Motor neuron (in vitro differentiated cells): ENCODE measurements around the gene SLC7A1. TPM values are rescaled to one million over a fixed set of nuclear protein-coding genes. Genes with fewer than 3 reads are reported as not detected.
"Not testable (repeated sequence)": the region's sequence is repeated elsewhere in the genome, so short reads cannot be mapped to it uniquely, and the experiment has no call there.

ENCODE experiments used
- ATAC-seq, 8 experiments: fragments of 200-7000 bp; cut with Tn5 transposase; replicated peaks in 6 of 8; 2 replicates each; pipeline ENCODE4 v1.8.0; 2021; ENCODE audit warnings: mild to moderate bottlenecking in 8 of 8, moderate library complexity in 8 of 8
- H3K27ac ChIP-seq, 2 donors: fragments of 250-450 bp; sonication (Bioruptor Pico); 2 replicates each; pipeline ENCODE4 v1.9.0; 2021; ENCODE audit warnings: antibody characterized with exemption in 2 of 2, mild to moderate bottlenecking in 2 of 2, moderate library complexity in 1 of 2
- H3K4me1 ChIP-seq, 2 donors: fragments of 250-450 bp; sonication (Bioruptor Pico); replicated peaks in 1 of 2; 2 replicates each; pipeline ENCODE4 v1.6.1; 2021; ENCODE audit warnings: antibody characterized with exemption in 2 of 2, mild to moderate bottlenecking in 2 of 2, moderate library complexity in 1 of 2
- H3K4me3 ChIP-seq, 5 donors: fragments of 250-450 bp; sonication (Bioruptor Pico); 2 replicates each; pipeline ENCODE4 v1.9.0; 2021; ENCODE audit warnings: antibody characterized with exemption in 5 of 5, mild to moderate bottlenecking in 5 of 5, moderate library complexity in 4 of 5
- WGBS, 10 experiments: fragments of 450-650 bp; shearing (Covaris generic); methylation state at CpG; one replicate each; pipeline ENCODE4 v1.0.0; 2022; 5-methylcytosine and 5-hydroxymethylcytosine counted together
- in situ Hi-C, 9 experiments: fragments of 400-800 bp; cut with MboI; loops; one replicate each; pipeline ENCODE4 v1.15.0; 2021; ENCODE audit warnings: low sequenced_read_pairs in 9 of 9, low pct_unique_long_range_greater_than_20kb in 2 of 9; ENCODE audit not compliant: unreplicated experiment in 9 of 9
- total RNA-seq, 8 experiments: library from RNA; unstranded; fragments of 300-600 nt; gene quantifications; 2 replicates each; pipeline versions ENCODE4 v1.2.3 to v1.2.4, GENCODE V29; 2022

SLC7A1 gene
- total RNA-seq, result 10 to 100 TPM in 7 of 8 experiments, 1 to 10 TPM in 1; 9.6 to 40.5 (median 23.5) TPM

DNA sequence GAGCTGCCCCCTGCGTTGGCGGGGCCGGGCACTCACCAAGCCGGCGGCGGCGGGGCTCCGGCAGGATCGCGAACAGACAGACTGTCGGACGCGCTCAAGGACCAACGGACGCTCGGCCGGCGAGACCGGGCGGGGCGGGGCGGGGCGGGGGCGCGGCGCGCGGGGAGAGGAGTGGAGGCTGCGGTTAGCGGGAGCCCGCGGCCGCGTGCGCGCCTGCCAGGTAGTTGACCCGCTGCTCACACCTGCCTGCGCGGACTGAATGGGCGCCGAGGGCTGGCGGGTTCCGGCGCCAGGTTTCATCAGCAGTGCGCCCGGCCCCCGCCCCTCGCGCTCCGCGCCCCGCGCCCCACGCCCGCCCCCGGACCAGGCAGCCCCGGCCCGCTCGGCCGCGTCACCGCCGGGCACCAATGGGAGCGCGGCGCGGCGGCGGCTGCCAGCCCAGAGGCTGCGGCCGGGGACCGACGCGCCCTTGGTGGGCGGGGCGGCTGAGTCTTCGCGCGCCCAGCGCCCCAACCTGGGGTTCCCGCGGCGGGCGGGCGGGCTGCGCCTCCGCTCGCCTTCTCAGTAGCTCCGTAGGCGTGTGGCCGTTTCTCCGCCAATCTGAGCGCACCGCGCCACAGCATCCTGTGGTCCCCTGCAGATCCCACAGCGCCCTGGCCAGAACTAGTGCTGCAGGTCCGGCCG lies at the start of gene SLC7A1:
TSS of gene SLC7A1 (minus strand) at position 309 of the 684 bp plus-strand sequence. CDS start 59,500 bp downstream, outside the sequence.
- in situ Hi-C loops, result loop anchor here in 1 of 9 experiments (25.0 kb wide), 1 partner anchor 117 kb away; no protein-coding TSS in a partner anchor
- peaks cover 22 to 23% of the 10 kb centered on the region in 2 donors for H3K4me1 ChIP-seq
- peak within 1 kb of the TSS; percentile 90 to 97 (median 96) for H3K4me3 ChIP-seq
- H3K27ac ChIP-seq, result peak within 1 kb of the TSS; percentile 95 to 97
- WGBS, 10 experiments, result 0 to 5% methylated on average over 1 to 4 of the region's 98 CpGs; no CpG with 5 or more reads in 8 of the 10 experiments
- ATAC-seq, result peak; percentile 77 to 91 (median 88)

DNA sequence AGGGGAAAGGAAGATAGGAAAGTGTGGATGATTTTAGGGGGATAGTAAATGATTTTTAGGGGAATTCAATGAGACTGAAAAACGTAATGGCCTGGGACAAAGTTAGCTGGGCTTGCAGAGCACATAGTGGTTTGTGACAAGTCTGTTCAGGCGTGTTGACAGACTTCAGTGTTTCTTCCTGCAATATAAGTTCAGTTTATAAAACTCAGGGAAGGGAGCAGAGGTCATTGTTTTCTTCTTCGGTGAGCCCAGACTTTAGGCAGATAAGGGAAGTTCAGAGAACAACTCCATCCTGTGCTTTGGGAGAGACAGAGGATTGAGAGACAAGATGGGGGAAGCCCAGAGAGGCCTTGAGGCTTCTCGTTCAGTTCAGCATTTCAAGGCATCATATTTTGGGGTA lies 45.2 kb upstream of the SLC7A1 start:
- H3K4me1 ChIP-seq, result no peaks in the 10 kb centered on the region
- in situ Hi-C loops, result no loop called here
- H3K4me3 ChIP-seq, result no peak overlapping the region
- 13 to 100% (median 33%) methylated on average over 1 to 4 of the region's 4 CpGs; no CpG with 5 or more reads in 2 of the 10 experiments for WGBS, 10 experiments
- H3K27ac ChIP-seq, result no peak overlapping the region
- ATAC-seq, result no peak

DNA sequence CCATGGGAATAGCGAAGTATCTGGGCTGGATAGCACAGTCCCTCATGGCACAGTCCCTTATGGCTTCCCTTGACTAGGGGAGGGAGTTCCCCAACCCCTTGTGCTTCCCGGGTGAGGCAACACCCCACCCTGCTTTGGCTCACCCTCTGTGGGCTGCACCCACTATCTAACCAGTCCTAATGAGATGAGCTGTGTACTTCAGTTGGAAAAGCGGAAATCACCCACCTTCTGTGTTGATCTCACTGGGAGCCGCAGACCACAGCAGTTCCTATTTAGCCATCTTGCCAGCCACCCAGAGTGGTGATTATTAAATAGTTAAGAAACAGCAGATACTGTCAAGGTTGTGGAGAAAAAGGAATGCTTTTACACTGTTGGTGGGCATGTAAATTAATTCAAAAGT lies 41.3 kb upstream of the SLC7A1 start:
- H3K4me3 ChIP-seq, ATAC-seq, in situ Hi-C loops, H3K27ac ChIP-seq, H3K4me1 ChIP-seq: not testable (repeated sequence)
- 82 to 100% (median 89%) methylated on average over 1 to 3 of the region's 4 CpGs; no CpG with 5 or more reads in 6 of the 10 experiments for WGBS, 10 experiments

DNA sequence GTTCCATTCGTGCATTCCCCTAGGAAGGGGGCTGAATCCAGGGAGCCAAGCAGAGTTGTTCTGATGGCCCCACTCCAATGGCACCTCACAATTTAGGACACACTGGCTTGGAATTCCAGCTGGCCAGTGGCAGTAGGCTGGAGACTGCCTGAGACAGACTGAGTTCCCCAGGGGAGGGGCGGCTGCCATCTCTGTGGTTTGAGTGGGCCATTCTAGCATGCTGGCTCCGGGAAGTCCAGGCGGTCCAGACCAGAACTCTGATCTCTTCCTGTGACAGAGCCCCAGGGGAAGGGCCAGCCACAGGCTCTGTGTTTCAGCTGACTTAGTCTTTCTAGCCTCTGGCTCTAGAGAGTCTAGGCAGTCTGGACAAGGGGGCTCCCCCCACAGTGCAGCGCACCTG lies 29.5 kb upstream of the SLC7A1 start:
- no peak for ATAC-seq
- WGBS, 10 experiments, result 83 to 100% (median 95%) methylated on average over 1 to 2 of the region's 5 CpGs; no CpG with 5 or more reads in 6 of the 10 experiments
- H3K4me3 ChIP-seq, result no peak overlapping the region
- H3K4me1 ChIP-seq, result no peaks in the 10 kb centered on the region
- in situ Hi-C loops, result no loop called here
- no peak overlapping the region for H3K27ac ChIP-seq

DNA sequence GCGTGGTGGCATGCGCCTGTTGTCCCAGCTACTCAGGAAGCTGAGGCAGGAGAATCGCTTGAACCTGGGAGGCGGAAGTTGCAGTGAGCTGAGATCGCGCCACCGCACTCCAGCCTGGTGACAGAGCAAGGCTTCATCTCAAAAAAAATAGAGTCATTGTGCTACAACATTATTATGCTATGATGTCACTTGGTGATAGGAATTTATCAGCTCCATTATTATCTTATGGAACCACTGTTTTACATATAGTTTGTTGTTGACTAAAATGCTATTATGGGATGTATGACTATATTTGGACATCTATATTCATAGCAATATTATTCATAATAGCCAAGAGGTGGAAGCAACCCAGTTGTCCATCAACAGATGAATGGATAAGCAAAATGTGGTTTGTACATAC lies 26.4 kb upstream of the SLC7A1 start:
- Histone ChIP-seq H3K4me3 (no peak overlapping the region), H3K27ac (no peak overlapping the region), H3K4me1 (no peaks in the 10 kb centered on the region)
- WGBS, 10 experiments, result 81 to 100% (median 95%) methylated on average over 2 to 6 of the region's 7 CpGs; no CpG with 5 or more reads in 4 of the 10 experiments
- ATAC-seq, result no peak
- in situ Hi-C loops, result no loop called here

DNA sequence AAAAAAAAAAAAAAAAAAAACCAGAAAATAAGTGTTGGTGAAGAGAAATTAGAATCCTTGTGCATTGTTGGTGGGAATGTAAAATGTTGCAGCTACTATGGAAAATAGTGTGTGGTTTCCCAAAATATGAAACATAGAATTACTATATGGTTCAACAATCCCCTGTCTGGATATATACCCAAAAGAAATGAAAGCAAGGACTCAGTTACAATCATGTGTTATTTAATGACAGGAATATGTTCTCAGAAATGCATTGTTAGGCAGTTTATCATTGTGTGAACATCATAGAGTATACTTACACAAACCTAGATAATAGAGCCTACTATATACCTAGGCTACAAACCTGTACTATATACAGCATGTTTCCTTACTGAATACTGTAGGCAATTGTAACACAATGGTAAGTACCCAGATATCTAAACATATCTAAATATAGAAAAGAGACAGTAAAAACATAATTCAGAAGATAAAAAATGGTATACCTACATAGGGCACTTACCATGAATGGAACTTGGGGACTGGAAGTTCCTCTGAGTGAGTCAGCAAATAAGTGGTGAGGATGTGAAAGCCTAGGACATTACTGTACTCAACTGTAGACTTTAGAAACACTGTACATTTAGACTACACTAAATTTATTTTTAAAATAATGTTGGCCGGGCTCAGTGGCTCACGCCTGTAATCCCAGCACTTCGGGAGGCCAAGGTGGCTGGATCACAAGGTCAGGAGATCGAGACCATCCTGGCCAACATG lies 25.7 kb upstream of the SLC7A1 start:
- Histone ChIP-seq H3K4me1 (no peaks in the 10 kb centered on the region), H3K27ac (no peak overlapping the region), H3K4me3 (no peak overlapping the region)
- in situ Hi-C loops, result no loop called here
- no peak for ATAC-seq
- WGBS, 10 experiments, result 56 to 100% (median 88%) methylated on average over 1 to 4 of the region's 4 CpGs; no CpG with 5 or more reads in 3 of the 10 experiments

- in situ Hi-C loops, result no loop called here
- Histone ChIP-seq H3K27ac (no peak overlapping the region), H3K4me3 (no peak overlapping the region), H3K4me1 (no peaks in the 10 kb centered on the region)
- no peak for ATAC-seq
Observed at GRCh38 chr13:29619995-29620394, 24.5 kb upstream of the SLC7A1 start.

DNA sequence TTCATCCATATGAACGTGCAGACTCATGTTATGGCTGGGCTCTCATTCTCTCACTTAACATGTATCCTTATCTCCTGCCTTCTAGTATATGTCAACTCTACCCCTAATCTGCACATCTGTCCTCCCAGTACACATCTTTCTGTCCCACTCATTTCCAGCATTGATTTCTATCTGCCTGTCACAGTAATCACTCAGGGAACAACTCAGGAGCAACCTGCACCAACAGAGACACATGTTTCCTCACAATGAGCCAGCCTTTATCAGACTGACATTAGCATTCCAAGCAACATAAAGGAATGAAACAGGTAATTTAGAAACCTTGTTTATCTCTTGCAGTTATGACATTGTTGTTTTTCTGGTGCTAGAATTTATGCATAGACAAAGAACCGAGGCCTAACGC lies 17.6 kb upstream of the SLC7A1 start:
- in situ Hi-C loops, result no loop called here
- ATAC-seq, result no peak
- no peak overlapping the region for H3K4me3 ChIP-seq
- WGBS, 10 experiments, result 67 to 100% (median 95%) methylated on average over 1 to 3 of the region's 3 CpGs; no CpG with 5 or more reads in 2 of the 10 experiments
- H3K27ac ChIP-seq, result no peak overlapping the region
- no peaks in the 10 kb centered on the region for H3K4me1 ChIP-seq

DNA sequence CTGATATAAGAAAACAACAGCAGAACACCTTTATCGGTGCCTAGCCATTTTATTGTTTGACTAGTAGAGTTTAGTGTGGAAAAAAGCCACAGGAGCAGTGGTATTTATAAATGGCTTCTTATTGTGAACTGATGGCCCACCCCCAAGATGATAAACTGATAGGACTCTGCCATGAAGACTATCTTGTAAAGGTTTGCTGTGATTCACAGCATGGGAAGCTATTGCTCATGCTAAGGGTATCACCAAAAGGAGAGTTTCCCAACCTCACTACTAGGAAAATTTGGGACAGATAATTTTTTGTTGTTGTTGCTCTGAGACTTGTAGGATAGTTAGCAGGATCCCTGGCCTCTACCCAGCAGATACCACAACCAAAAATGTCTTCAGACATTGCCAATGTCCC lies 12.0 kb upstream of the SLC7A1 start:
- in situ Hi-C loops, result no loop called here

GRCh38 chr13:29605860-29606526 lies 10.5 kb upstream of the SLC7A1 start:
- ATAC-seq, result no peak
- Histone ChIP-seq H3K4me3 (no peak overlapping the region), H3K27ac (no peak overlapping the region), H3K4me1 (no peaks in the 10 kb centered on the region)
- in situ Hi-C loops, result no loop called here
- 0 to 89% (median 61%) methylated on average over 1 to 6 of the region's 8 CpGs for WGBS, 10 experiments

More for the DNA sequence above, 12.0 kb upstream of the SLC7A1 start:
- no peak for ATAC-seq
- Histone ChIP-seq H3K27ac (no peak overlapping the region), H3K4me1 (no peaks in the 10 kb centered on the region), H3K4me3 (no peak overlapping the region)
- WGBS, 10 experiments, result 60 to 100% (median 100%) methylated on average over 1 of the region's 1 CpG; no CpG with 5 or more reads in 7 of the 10 experiments

GRCh38 chr13:29598321-29598720 lies 2.8 kb upstream of the SLC7A1 start:
- Histone ChIP-seq H3K4me1 (peaks cover 6 to 8% of the 10 kb centered on the region in 2 donors), H3K27ac (no peak overlapping the region), H3K4me3 (no peak overlapping the region)
- 70 to 100% (median 82%) methylated on average over 1 to 2 of the region's 2 CpGs; no CpG with 5 or more reads in 2 of the 10 experiments for WGBS, 10 experiments
- in situ Hi-C loops, result loop anchor here in 1 of 9 experiments (25.0 kb wide), 1 partner anchor 114 kb away; no protein-coding TSS in a partner anchor
- ATAC-seq, result no peak

DNA sequence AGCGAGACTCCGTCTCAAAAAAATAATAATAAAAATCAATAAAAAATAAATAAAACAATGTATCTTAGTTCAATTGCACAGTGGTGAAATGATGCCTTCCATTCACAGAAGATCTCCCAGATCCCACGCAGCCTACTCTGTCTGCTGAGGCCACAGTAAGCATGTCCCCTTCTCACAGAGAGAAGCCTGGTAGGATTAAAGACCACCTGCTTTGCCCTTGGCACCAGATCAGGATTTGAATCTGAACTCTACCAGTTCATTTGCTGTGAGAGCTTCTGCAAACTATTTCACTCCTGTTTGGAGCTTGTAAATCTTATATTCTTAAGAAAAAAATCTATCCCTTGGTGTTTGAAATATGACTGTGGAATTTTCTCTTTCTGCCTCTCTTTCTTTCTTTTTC lies 2.2 kb upstream of the SLC7A1 start:
- Histone ChIP-seq H3K4me1 (peaks cover 11 to 13% of the 10 kb centered on the region in 2 donors), H3K4me3 (no peak overlapping the region), H3K27ac (no peak overlapping the region)
- WGBS, 10 experiments, result 100% methylated on average over 1 to 3 of the region's 3 CpGs; no CpG with 5 or more reads in 3 of the 10 experiments
- in situ Hi-C loops, result loop anchor here in 1 of 9 experiments (25.0 kb wide), 1 partner anchor 115 kb away; no protein-coding TSS in a partner anchor
- ATAC-seq, result no peak

- no peak overlapping the region for H3K4me3 ChIP-seq
- in situ Hi-C loops, result loop anchor here in 1 of 9 experiments (25.0 kb wide), 1 partner anchor 115 kb away; no protein-coding TSS in a partner anchor
- ATAC-seq, result no peak
- no peak overlapping the region for H3K27ac ChIP-seq
- peaks cover 13% of the 10 kb centered on the region in 2 donors for H3K4me1 ChIP-seq
- 83 to 100% (median 89%) methylated on average over 2 to 10 of the region's 10 CpGs; no CpG with 5 or more reads in 4 of the 10 experiments for WGBS, 10 experiments
Observed at GRCh38 chr13:29597246-29597645, 1.8 kb upstream of the SLC7A1 start.
